Osteoblast (primary cell): ENCODE data around the gene ATP6V1F. TPM values are rescaled to one million over a fixed set of nuclear protein-coding genes. Genes with fewer than 3 reads are reported as not detected.

Experiments used
- DNase-seq: peaks from one replicate; pipeline ENCODE4 v3.0.0; 2011; ENCODE audit warnings: low spot score, mixed read lengths; ENCODE audit not compliant: insufficient read length; ENCODE audit errors: missing footprints
- H2AFZ ChIP-seq: 2 replicates; pipeline ENCODE4 v1.6.0; 2011; ENCODE audit warnings: mild to moderate bottlenecking, low read length
- H3K27ac ChIP-seq: 2 replicates; pipeline ENCODE4 v1.5.1; 2011; ENCODE audit warnings: mild to moderate bottlenecking, low read depth, low read length, moderate library complexity
- H3K27me3 ChIP-seq: 2 replicates; pipeline ENCODE4 v1.6.0; 2012; ENCODE audit warnings: mild to moderate bottlenecking, control low read depth, inconsistent platforms, low read length, moderate library complexity; ENCODE audit not compliant: insufficient read depth
- H3K36me3 ChIP-seq: 2 replicates; pipeline ENCODE4 v1.5.1; 2011; ENCODE audit warnings: mild to moderate bottlenecking, low read length, control low read depth, moderate library complexity; ENCODE audit not compliant: insufficient read depth
- H3K4me1 ChIP-seq: 2 replicates; pipeline ENCODE4 v1.5.1; 2011; ENCODE audit warnings: mild to moderate bottlenecking, low read length, control low read depth, moderate library complexity; ENCODE audit not compliant: insufficient read depth
- H3K4me2 ChIP-seq: 2 replicates; pipeline ENCODE4 v1.6.0; 2011; ENCODE audit warnings: mild to moderate bottlenecking, low read length; ENCODE audit not compliant: insufficient read depth
- H3K4me3 ChIP-seq: fragments of 200-600 bp; sonication (generic); 3 replicates; pipeline ENCODE4 v1.5.1; 2012; ENCODE audit warnings: mild to moderate bottlenecking, low read length, inconsistent platforms; ENCODE audit not compliant: insufficient read depth
- H3K79me2 ChIP-seq: 2 replicates; pipeline ENCODE4 v1.6.0; 2012; ENCODE audit warnings: mild to moderate bottlenecking, low read length, control low read depth, inconsistent platforms; ENCODE audit not compliant: insufficient read depth
- H3K9me3 ChIP-seq: 2 replicates; pipeline ENCODE4 v1.5.1; 2011; ENCODE audit warnings: low read depth, low read length, control low read depth
- H4K20me1 ChIP-seq: 2 replicates; pipeline ENCODE4 v1.6.0; 2012; ENCODE audit warnings: mild to moderate bottlenecking, low read length, control low read depth; ENCODE audit not compliant: insufficient read depth
- CTCF ChIP-seq: IDR thresholded peaks from 2 replicates; pipeline ENCODE4 v1.5.1; 2011; ENCODE audit warnings: mild to moderate bottlenecking, low read depth, low read length, moderate library complexity; ENCODE audit errors: extremely low read depth
- total RNA-seq: library from RNA; depleted of rRNA; stranded (reverse); fragments of >200 nt; gene quantifications from 2 replicates; pipeline ENCODE4 v1.2.3, GENCODE V29; 2012

The ATP6V1F gene
- total RNA-seq, 1 donor: 91.9 TPM

GRCh38 chr7:128865303-128865702, 2.6 kb downstream of the ATP6V1F start:
- H3K36me3 ChIP-seq: peaks cover 17% of the 10 kb centered on the region
- TF ChIP-seq CTCF: no peak
- DNase-seq: no peak

GRCh38 chr7:128865996-128866877, 3.6 kb downstream of the ATP6V1F start:
- Histone ChIP-seq H4K20me1 (peaks cover 35% of the 10 kb centered on the region), H3K4me1 (peaks cover 12% of the 10 kb centered on the region), H3K4me2 (no peak overlapping the region), H3K36me3 (peaks cover 13% of the 10 kb centered on the region), H3K9me3 (no peaks in the 10 kb centered on the region), H2AFZ (no peak overlapping the region), H3K27ac (no peak overlapping the region), H3K27me3 (peaks cover 11% of the 10 kb centered on the region), H3K4me3 (no peak overlapping the region), H3K79me2 (peaks cover 26% of the 10 kb centered on the region)
- DNase-seq: no peak
- no peak for TF ChIP-seq CTCF

More at GRCh38 chr7:128865303-128865702, 2.6 kb downstream of the ATP6V1F start:
- Histone ChIP-seq H3K4me1 (peaks cover 12% of the 10 kb centered on the region), H3K79me2 (peaks cover 26% of the 10 kb centered on the region), H2AFZ (no peak overlapping the region), H3K4me2 (no peak overlapping the region), H3K27ac (no peak overlapping the region), H3K4me3 (no peak overlapping the region), H3K27me3 (peaks cover 4% of the 10 kb centered on the region), H4K20me1 (peaks cover 35% of the 10 kb centered on the region), H3K9me3 (no peaks in the 10 kb centered on the region)

- H3K36me3 ChIP-seq: peaks cover 13% of the 10 kb centered on the region
Measured at GRCh38 chr7:128867241-128867640, 4.6 kb downstream of the ATP6V1F start.

More at GRCh38 chr7:128867241-128867640, 4.6 kb downstream of the ATP6V1F start:
- Histone ChIP-seq H2AFZ (no peak overlapping the region), H3K4me3 (no peak overlapping the region), H3K27ac (no peak overlapping the region), H3K9me3 (no peaks in the 10 kb centered on the region), H3K4me1 (peaks cover 10% of the 10 kb centered on the region), H3K4me2 (no peak overlapping the region), H3K79me2 (peaks cover 23% of the 10 kb centered on the region), H3K27me3 (peaks cover 11% of the 10 kb centered on the region), H4K20me1 (peaks cover 35% of the 10 kb centered on the region)
- no peak for TF ChIP-seq CTCF
- no peak for DNase-seq
